Erythroblast (primary cell): ENCODE data around the gene RCSD1.

Experiments used
- GATA1 ChIP-seq: IDR thresholded peaks from 2 replicates; pipeline ENCODE4 v1.6.1; 2011; ENCODE audit warnings: low read depth, mild to moderate bottlenecking, control low read depth, low read length, moderate library complexity
- POLR2A ChIP-seq: IDR thresholded peaks from 2 replicates; pipeline ENCODE4 v1.6.1; 2011; ENCODE audit warnings: mild to moderate bottlenecking, low read length

- TF ChIP-seq POLR2A (no peak), GATA1 (no peak)
Measured at GRCh38 chr1:167656657-167657056, 26.6 kb downstream of the RCSD1 start.
